HCT116 (cell line): ENCODE results near the gene SLC22A23. TPM values are rescaled to one million over a fixed set of nuclear protein-coding genes. Genes with fewer than 3 reads are reported as not detected.

ENCODE experiments used
- ATAC-seq: fragments of 200-7000 bp; cut with Tn5 transposase; 2 replicates; pipeline ENCODE4 v1.9.1; 2020; ENCODE audit warnings: mild to moderate bottlenecking, moderate library complexity
- BruUV-seq: library from RNA; stranded (reverse); fragments of 400-500 nt; replicated peaks from 2 replicates; lab custom pipeline; 2021; lab: Mats Ljungman, UMichigan
- CTCF ChIA-PET: fragments of 300-600 bp; sonication (Branson Sonifier 250); formaldehyde crosslinking; loops from one replicate; lab custom pipeline; 2021; ENCODE audit warnings: antibody characterized with exemption; lab: Charles Lee
- POLR2A ChIA-PET: fragments of 300-600, 350-600 bp; sonication (Branson Sonifier 250); formaldehyde crosslinking; loops from one replicate; lab custom pipeline; 2021; ENCODE audit warnings: antibody characterized with exemption; lab: Charles Lee
- RAD21 ChIA-PET, 2 experiments: fragments of 300-600 bp; sonication (Branson Sonifier 250); formaldehyde crosslinking; loops; one replicate each; lab custom pipeline; 2023; ENCODE audit warnings: low total read pairs in 2 of 2; ENCODE audit not compliant: uncharacterized antibody in 2 of 2, unreplicated experiment in 2 of 2, low non-redundant PET in 1 of 2; lab: Charles Lee
- DNase-seq: peaks from one replicate; pipeline ENCODE4 v3.0.0-alpha.2; 2010; ENCODE audit warnings: low read depth, low spot score
- H2AFZ ChIP-seq: fragments of 200-600 bp; shearing (Covaris generic), sonication (generic); 2 replicates; pipeline ENCODE4 v1.6.1; 2017; ENCODE audit warnings: low read depth, mixed run types, mixed read lengths, antibody characterized with exemption, low read length; ENCODE audit not compliant: poor library complexity, severe bottlenecking
- H3K27ac ChIP-seq: 2 replicates; pipeline ENCODE4 v1.5.1; 2012; ENCODE audit warnings: low read depth, low read length
- H3K27me3 ChIP-seq: fragments of 200-600 bp; sonication (generic); 2 replicates; pipeline ENCODE4 v1.6.1; 2016; ENCODE audit warnings: mixed run types, low read length, mixed read lengths; ENCODE audit not compliant: insufficient read depth
- H3K36me3 ChIP-seq, 2 experiments: fragments of 200-500 bp in 1 of 2; fragments of 200-600 bp in 1 of 2; sonication (Bioruptor generic) in 1 of 2; sonication (generic) in 1 of 2; 2 replicates each; pipeline versions ENCODE4 v1.5.1 to v1.6.1; 2014 to 2016; ENCODE audit warnings: low read length in 2 of 2, inconsistent platforms in 1 of 2, mixed read lengths in 1 of 2, mixed run types in 1 of 2; ENCODE audit not compliant: insufficient read depth in 2 of 2, control insufficient read depth in 1 of 2
- H3K4me1 ChIP-seq, 2 experiments: fragments of 200-600 bp in 1 of 2; sonication (generic) in 1 of 2; 2 replicates each; pipeline versions ENCODE4 v1.5.1 to v1.6.1; 2012 to 2017; ENCODE audit warnings: low read length in 2 of 2, inconsistent platforms in 1 of 2, mild to moderate bottlenecking in 1 of 2, mixed read lengths in 1 of 2, mixed run types in 1 of 2, moderate library complexity in 1 of 2; ENCODE audit not compliant: insufficient read depth in 2 of 2, control insufficient read depth in 1 of 2
- H3K4me2 ChIP-seq: fragments of 200-600 bp; sonication (generic); 2 replicates; pipeline ENCODE4 v1.6.1; 2017; ENCODE audit warnings: mixed run types, low read length, mixed read lengths
- H3K4me3 ChIP-seq, 2 experiments: fragments of 200-600 bp in 1 of 2; sonication (generic) in 1 of 2; replicated peaks in 1 of 2; 2 replicates each; pipeline ENCODE4 v1.5.1; 2011 to 2016; ENCODE audit warnings: low read length in 2 of 2, control low read depth in 1 of 2, low read depth in 1 of 2, mild to moderate bottlenecking in 1 of 2, mixed read lengths in 1 of 2, mixed run types in 1 of 2
- H3K79me2 ChIP-seq: fragments of 200-600 bp; sonication (generic); 2 replicates; pipeline ENCODE4 v1.6.1; 2017; ENCODE audit warnings: mild to moderate bottlenecking, mixed run types, low read length, moderate library complexity, mixed read lengths; ENCODE audit not compliant: insufficient read depth
- H3K9ac ChIP-seq: fragments of 200-600 bp; sonication (generic); 2 replicates; pipeline ENCODE4 v1.6.1; 2016; ENCODE audit warnings: low read length, mixed read lengths
- H3K9me2 ChIP-seq: fragments of 200-600 bp; sonication (generic), shearing (Covaris generic); 2 replicates; pipeline ENCODE4 v1.6.1; 2017; ENCODE audit warnings: mixed run types, mild to moderate bottlenecking, moderate library complexity; ENCODE audit not compliant: insufficient read depth
- H3K9me3 ChIP-seq, 2 experiments: fragments of 200-500 bp in 1 of 2; fragments of 200-600 bp in 1 of 2; sonication (Bioruptor generic) in 1 of 2; sonication (generic) in 1 of 2; 2 replicates each; pipeline ENCODE4 v1.6.1; 2014 to 2017; ENCODE audit warnings: low read length in 2 of 2, mixed read lengths in 2 of 2, inconsistent platforms in 1 of 2, low read depth in 1 of 2, mild to moderate bottlenecking in 1 of 2, mixed run types in 1 of 2, moderate library complexity in 1 of 2; ENCODE audit not compliant: control insufficient read depth in 1 of 2, insufficient read depth in 1 of 2
- H4K20me1 ChIP-seq: fragments of 200-600 bp; sonication (generic), shearing (Covaris generic); 2 replicates; pipeline ENCODE4 v1.6.1; 2017; ENCODE audit warnings: mixed run types, mild to moderate bottlenecking, moderate library complexity; ENCODE audit not compliant: insufficient read depth
- CBX3 ChIP-seq: IDR thresholded peaks from 2 replicates; pipeline ENCODE4 v1.6.1; 2012; ENCODE audit warnings: low read depth
- CEBPB ChIP-seq: IDR thresholded peaks from 2 replicates; pipeline ENCODE4 v1.6.1; 2012; ENCODE audit warnings: low read depth
- EZH2 ChIP-seq: fragments of 200-600 bp; sonication (generic); IDR thresholded peaks from 2 replicates; pipeline ENCODE4 v1.6.1; 2017; ENCODE audit warnings: antibody characterized with exemption, mixed run types
- EZH2phosphoT487 ChIP-seq: fragments of 200-600 bp; IDR thresholded peaks from 2 replicates; pipeline ENCODE4 v1.6.1; 2018; ENCODE audit warnings: antibody characterized with exemption, borderline replicate concordance
- POLR2A ChIP-seq: IDR thresholded peaks from 2 replicates; pipeline ENCODE4 v1.7.0; 2011; ENCODE audit warnings: borderline replicate concordance; ENCODE audit not compliant: insufficient read depth, insufficient read length; ENCODE audit errors: extremely low read depth
- POLR2AphosphoS5 ChIP-seq: IDR thresholded peaks from 2 replicates; pipeline ENCODE4 v1.6.1; 2011; ENCODE audit warnings: mild to moderate bottlenecking, low read depth, low read length, moderate library complexity
- RAD21 ChIP-seq: IDR thresholded peaks from 2 replicates; pipeline ENCODE4 v1.6.1; 2012; ENCODE audit warnings: low read depth, mild to moderate bottlenecking
- SIN3A ChIP-seq: IDR thresholded peaks from 2 replicates; pipeline ENCODE4 v1.6.1; 2012; ENCODE audit warnings: low read depth
- SP1 ChIP-seq: IDR thresholded peaks from 2 replicates; pipeline ENCODE4 v1.6.1; 2012; ENCODE audit warnings: low read depth
- SRF ChIP-seq: IDR thresholded peaks from 2 replicates; pipeline ENCODE4 v1.6.1; 2012; ENCODE audit warnings: low read depth
- ZFX ChIP-seq: fragments of 450-650 bp; IDR thresholded peaks from 2 replicates; pipeline ENCODE4 v1.6.1; 2017
- ZNF274 ChIP-seq: fragments of 200-500 bp; sonication (Bioruptor generic); IDR thresholded peaks from 2 replicates; pipeline ENCODE4 v1.6.1; 2014; ENCODE audit warnings: mild to moderate bottlenecking, low read depth, low read length, inconsistent platforms
- intact Hi-C: fragments of 100-400 bp; cut with micrococcal nuclease; formaldehyde crosslinking; loops from 2 replicates; pipeline ENCODE4 v1.10.0; 2022
- total RNA-seq: library from RNA; stranded (reverse); gene quantifications from one replicate; pipeline ENCODE4 v1.2.1, GENCODE V29; 2021; ENCODE audit not compliant: unreplicated experiment
- TF ChIP-seq, protein P1 (sequence below): IDR thresholded peaks from 2 replicates; pipeline ENCODE4 v1.6.1; 2011; ENCODE audit warnings: mild to moderate bottlenecking, low read length, moderate library complexity; ENCODE audit not compliant: insufficient replicate concordance; ENCODE audit errors: extremely low read depth
- TF ChIP-seq, protein P2 (sequence below): IDR thresholded peaks from 2 replicates; pipeline ENCODE4 v1.6.1; 2012

The SLC22A23 gene
- total RNA-seq, 1 experiment from 2014 or later: 11.5 TPM

DNA sequence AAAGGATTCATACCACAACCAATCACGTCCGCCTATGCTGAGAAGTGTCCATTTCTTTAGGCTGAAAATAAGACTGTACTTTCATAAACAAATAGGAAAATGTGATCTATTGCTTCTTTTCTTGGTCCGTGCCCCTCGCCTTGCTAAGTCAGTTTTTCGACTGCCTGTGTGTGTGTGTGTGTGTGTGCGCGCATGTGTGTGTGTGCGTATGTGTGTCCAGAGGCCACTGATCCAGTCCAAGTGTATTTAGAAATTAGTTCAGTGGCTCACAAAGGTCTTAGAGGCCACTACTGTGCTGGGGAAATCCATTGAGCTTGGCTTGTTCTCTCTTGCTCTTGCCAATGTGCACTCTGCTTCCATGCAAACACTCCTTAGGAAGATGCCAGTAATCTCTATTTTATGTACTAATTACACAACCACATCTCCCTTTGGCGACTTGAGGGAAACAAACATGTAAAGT, 50.5 kb downstream of the SLC22A23 start:
- Histone ChIP-seq H3K4me2 (no peak overlapping the region), H3K9me2 (no peaks in the 10 kb centered on the region), H3K9ac (no peak overlapping the region), H4K20me1 (no peaks in the 10 kb centered on the region), H3K27ac (no peak overlapping the region), H3K27me3 (no peaks in the 10 kb centered on the region), H2AFZ (no peak overlapping the region), H3K4me3 (no peak overlapping the region), H3K36me3 (no peaks in the 10 kb centered on the region), H3K9me3 (no peaks in the 10 kb centered on the region), H3K79me2 (no peaks in the 10 kb centered on the region), H3K4me1 (peaks cover 5 to 6% of the 10 kb centered on the region in 2 experiments; a peak in 2 of 4 replicates)
- no peak for TF ChIP-seq ZFX
- TF ChIP-seq, protein P1, sequence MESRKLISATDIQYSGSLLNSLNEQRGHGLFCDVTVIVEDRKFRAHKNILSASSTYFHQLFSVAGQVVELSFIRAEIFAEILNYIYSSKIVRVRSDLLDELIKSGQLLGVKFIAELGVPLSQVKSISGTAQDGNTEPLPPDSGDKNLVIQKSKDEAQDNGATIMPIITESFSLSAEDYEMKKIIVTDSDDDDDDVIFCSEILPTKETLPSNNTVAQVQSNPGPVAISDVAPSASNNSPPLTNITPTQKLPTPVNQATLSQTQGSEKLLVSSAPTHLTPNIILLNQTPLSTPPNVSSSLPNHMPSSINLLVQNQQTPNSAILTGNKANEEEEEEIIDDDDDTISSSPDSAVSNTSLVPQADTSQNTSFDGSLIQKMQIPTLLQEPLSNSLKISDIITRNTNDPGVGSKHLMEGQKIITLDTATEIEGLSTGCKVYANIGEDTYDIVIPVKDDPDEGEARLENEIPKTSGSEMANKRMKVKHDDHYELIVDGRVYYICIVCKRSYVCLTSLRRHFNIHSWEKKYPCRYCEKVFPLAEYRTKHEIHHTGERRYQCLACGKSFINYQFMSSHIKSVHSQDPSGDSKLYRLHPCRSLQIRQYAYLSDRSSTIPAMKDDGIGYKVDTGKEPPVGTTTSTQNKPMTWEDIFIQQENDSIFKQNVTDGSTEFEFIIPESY: no peak
- TF ChIP-seq SRF: no peak
- no peak for TF ChIP-seq SIN3A
- TF ChIP-seq EZH2phosphoT487: no peak
- TF ChIP-seq ZNF274: no peak
- TF ChIP-seq, protein P2, sequence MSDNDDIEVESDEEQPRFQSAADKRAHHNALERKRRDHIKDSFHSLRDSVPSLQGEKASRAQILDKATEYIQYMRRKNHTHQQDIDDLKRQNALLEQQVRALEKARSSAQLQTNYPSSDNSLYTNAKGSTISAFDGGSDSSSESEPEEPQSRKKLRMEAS: no peak
- ATAC-seq (no peak), DNase-seq (no peak)
- ChIA-PET POLR2A (no interaction called here), CTCF (no interaction called here), RAD21 (no interaction called here)
- intact Hi-C loops: no loop called here
- BruUV-seq: no TSS peak

DNA sequence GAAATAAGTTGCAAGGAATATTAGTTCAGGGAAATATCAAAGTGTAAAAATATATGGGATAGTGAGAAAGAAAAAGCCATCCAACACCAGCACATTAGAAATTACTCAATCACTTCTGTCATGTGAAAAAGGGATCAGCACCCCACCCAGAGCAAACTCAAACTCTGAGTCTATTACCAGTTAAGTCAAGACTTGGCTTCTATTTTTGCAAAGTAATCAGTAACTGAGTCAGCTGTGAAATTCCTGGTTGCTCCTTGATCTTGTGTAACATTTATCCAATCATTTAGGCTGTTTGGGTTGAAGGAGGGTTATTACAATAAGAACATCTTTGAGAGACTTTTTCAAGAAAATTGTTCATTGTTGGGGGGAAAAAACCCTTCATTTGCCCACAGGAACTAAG, 51.2 kb downstream of the SLC22A23 start:
- RAD21 ChIA-PET: no interaction called here
- intact Hi-C loops: no loop called here

More for the DNA sequence above, 51.2 kb downstream of the SLC22A23 start:
- TF ChIP-seq RAD21: no peak
- TF ChIP-seq ZFX: no peak
- no peak for TF ChIP-seq POLR2AphosphoS5
- TF ChIP-seq CBX3: no peak
- no peak for TF ChIP-seq SIN3A
- no peak for TF ChIP-seq SRF
- TF ChIP-seq POLR2A: no peak
- no peak for TF ChIP-seq EZH2
- no peak for TF ChIP-seq SP1
- TF ChIP-seq CEBPB: no peak
- TF ChIP-seq, protein P1: no peak
- TF ChIP-seq EZH2phosphoT487: no peak
- TF ChIP-seq, all 23 proteins: peak for 0
- Histone ChIP-seq H4K20me1 (no peaks in the 10 kb centered on the region), H3K36me3 (no peaks in the 10 kb centered on the region), H3K9ac (no peak overlapping the region), H3K27me3 (no peaks in the 10 kb centered on the region), H3K4me3 (no peak overlapping the region), H3K79me2 (no peaks in the 10 kb centered on the region), H3K27ac (no peak overlapping the region), H2AFZ (no peak overlapping the region), H3K4me1 (peaks cover 5 to 6% of the 10 kb centered on the region in 2 experiments; a peak in 1 of 4 replicates), H3K9me3 (no peaks in the 10 kb centered on the region), H3K9me2 (no peaks in the 10 kb centered on the region), H3K4me2 (no peak overlapping the region)
- CTCF ChIA-PET: no interaction called here
- ATAC-seq (no peak), DNase-seq (no peak)
- POLR2A ChIA-PET: no interaction called here
- no TSS peak for BruUV-seq
